Activated CD4-positive, alpha-beta T cell treated with anti-CD3 and anti-CD28 coated beads, Interleukin-2, amount 10 ng/mL, durations not matched to agents 24 days and 14 days (primary cell): ENCODE measurements around the gene TUBGCP4. TPM values are rescaled to one million over a fixed set of nuclear protein-coding genes. Genes with fewer than 3 reads are reported as not detected.

ENCODE experiments used
- DNase-seq: peaks from one replicate; pipeline ENCODE4 v3.0.0; 2022
- H3K27ac Mint-ChIP-seq: one replicate; pipeline ENCODE4 v1.8.0; 2022; ENCODE audit warnings: mild to moderate bottlenecking, mixed read lengths
- H3K27me3 Mint-ChIP-seq: one replicate; pipeline ENCODE4 v1.8.0; 2022; ENCODE audit warnings: mixed read lengths
- H3K36me3 Mint-ChIP-seq: one replicate; pipeline ENCODE4 v1.8.0; 2022; ENCODE audit warnings: low read depth, mild to moderate bottlenecking, mixed read lengths
- H3K4me1 Mint-ChIP-seq: one replicate; pipeline ENCODE4 v1.8.0; 2021; ENCODE audit warnings: mixed read lengths
- H3K4me3 Mint-ChIP-seq: one replicate; pipeline ENCODE4 v1.8.0; 2022; ENCODE audit warnings: mild to moderate bottlenecking, moderate library complexity, mixed read lengths
- H3K9me3 Mint-ChIP-seq: one replicate; pipeline ENCODE4 v1.8.0; 2021; ENCODE audit warnings: mixed read lengths
- intact Hi-C: fragments of 100-400 bp; cut with micrococcal nuclease; formaldehyde crosslinking; loops from one replicate; pipeline ENCODE4 v1.15.1; 2023
- total RNA-seq: library from RNA; stranded (reverse); gene quantifications from 2 replicates; pipeline ENCODE4 v1.2.3, GENCODE V29; 2022

Gene TUBGCP4
- total RNA-seq, 1 donor from 2014 or later, result 49.6 TPM

- H3K36me3 Mint-ChIP-seq, result peaks cover 50% of the 10 kb centered on the region
- H3K27ac Mint-ChIP-seq, result no peak overlapping the region
- no peak for DNase-seq
- H3K9me3 Mint-ChIP-seq, result no peaks in the 10 kb centered on the region
- H3K4me3 Mint-ChIP-seq, result no peak overlapping the region
- peaks cover 7% of the 10 kb centered on the region for H3K4me1 Mint-ChIP-seq
- intact Hi-C loops, result no loop called here
- H3K27me3 Mint-ChIP-seq, result no peaks in the 10 kb centered on the region
These were observed 49.5 kb downstream of the TUBGCP4 start for GRCh38 chr15:43420435-43420834.

DNA sequence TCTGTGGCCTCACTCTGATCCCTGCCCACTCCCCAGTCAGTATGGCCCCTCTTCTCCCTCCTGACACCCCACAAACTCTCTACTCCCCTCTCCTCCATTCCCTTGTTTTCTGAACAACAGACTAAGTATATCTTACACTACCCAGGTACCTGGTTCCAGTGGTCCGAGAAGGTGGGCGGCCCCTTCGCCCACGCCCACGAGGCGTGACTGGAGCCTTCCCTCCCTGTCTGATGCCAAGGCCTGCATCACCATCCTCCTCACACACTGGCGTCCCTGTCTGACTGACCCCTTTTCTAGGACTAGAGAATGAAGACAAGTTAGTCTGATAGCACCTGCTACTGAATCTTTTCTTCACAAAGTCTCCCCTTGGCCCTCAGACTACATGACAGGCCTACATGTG lies 50.0 kb downstream of the TUBGCP4 start:
- Mint-ChIP-seq H3K27ac (no peak overlapping the region), H3K36me3 (peaks cover 46% of the 10 kb centered on the region)

DNA sequence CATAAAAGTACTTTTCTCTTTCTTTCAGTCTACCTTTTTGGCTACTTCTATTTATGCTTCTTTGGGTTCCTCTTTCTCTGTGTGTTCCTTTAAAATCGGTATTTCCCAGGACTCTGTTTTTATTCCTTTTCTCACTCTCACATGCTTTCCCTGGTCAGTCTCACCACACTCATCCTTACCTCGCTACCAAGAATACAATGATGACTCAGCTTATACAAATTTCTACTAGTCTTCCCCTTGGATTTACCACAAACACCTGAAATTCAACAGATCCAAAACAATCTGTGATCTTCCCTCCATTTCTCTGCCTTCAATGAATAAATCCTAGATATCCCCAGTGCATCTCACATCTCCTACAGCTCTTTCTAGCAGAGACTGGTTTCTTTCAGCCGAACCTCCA lies 52.9 kb downstream of the TUBGCP4 start:
- Mint-ChIP-seq H3K36me3 (peaks cover 44% of the 10 kb centered on the region), H3K27me3 (no peaks in the 10 kb centered on the region), H3K4me1 (peaks cover 7% of the 10 kb centered on the region), H3K27ac (no peak overlapping the region), H3K4me3 (no peak overlapping the region), H3K9me3 (no peaks in the 10 kb centered on the region)
- intact Hi-C loops, result no loop called here
- no peak for DNase-seq

More for the DNA sequence above, 50.0 kb downstream of the TUBGCP4 start:
- no peak overlapping the region for H3K4me3 Mint-ChIP-seq
- DNase-seq, result no peak
- intact Hi-C loops, result no loop called here
- H3K4me1 Mint-ChIP-seq, result peaks cover 7% of the 10 kb centered on the region
- H3K9me3 Mint-ChIP-seq, result no peaks in the 10 kb centered on the region
- H3K27me3 Mint-ChIP-seq, result no peaks in the 10 kb centered on the region

- Mint-ChIP-seq H3K9me3 (no peaks in the 10 kb centered on the region), H3K36me3 (peaks cover 37% of the 10 kb centered on the region), H3K4me1 (no peaks in the 10 kb centered on the region), H3K27ac (no peak overlapping the region), H3K4me3 (no peak overlapping the region), H3K27me3 (no peaks in the 10 kb centered on the region)
- no peak for DNase-seq
- intact Hi-C loops, result no loop called here
These were observed 58.8 kb downstream of the TUBGCP4 start for GRCh38 chr15:43429687-43430086.

DNA sequence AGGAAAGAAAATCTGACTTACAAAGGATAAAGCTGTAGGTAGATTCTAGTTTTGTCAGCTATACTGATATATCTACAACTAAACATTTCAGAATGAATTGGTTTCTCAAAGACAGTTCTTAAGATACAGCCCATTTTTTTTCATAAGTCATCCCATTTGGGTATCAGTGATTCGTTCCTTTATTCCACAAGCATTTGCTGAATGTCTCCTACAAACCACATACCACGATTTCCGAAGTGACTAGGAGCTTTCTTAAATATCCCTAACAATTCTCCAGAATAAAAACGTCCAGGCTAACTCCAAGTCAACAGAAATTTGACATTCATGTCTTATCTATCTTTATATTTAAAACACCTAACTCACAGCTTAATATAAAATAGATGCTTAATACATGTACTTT lies 62.3 kb downstream of the TUBGCP4 start:
- Mint-ChIP-seq H3K4me3 (no peak overlapping the region), H3K4me1 (no peaks in the 10 kb centered on the region), H3K27me3 (no peaks in the 10 kb centered on the region), H3K9me3 (no peaks in the 10 kb centered on the region), H3K27ac (no peak overlapping the region), H3K36me3 (peaks cover 30% of the 10 kb centered on the region)
- intact Hi-C loops, result no loop called here
- no peak for DNase-seq

- H3K4me1 Mint-ChIP-seq, result no peaks in the 10 kb centered on the region
- no peak for DNase-seq
- no peak overlapping the region for H3K4me3 Mint-ChIP-seq
- H3K9me3 Mint-ChIP-seq, result no peaks in the 10 kb centered on the region
- no peaks in the 10 kb centered on the region for H3K27me3 Mint-ChIP-seq
- H3K36me3 Mint-ChIP-seq, result peaks cover 31% of the 10 kb centered on the region
- no peak overlapping the region for H3K27ac Mint-ChIP-seq
- intact Hi-C loops, result no loop called here
These were observed 62.9 kb downstream of the TUBGCP4 start for GRCh38 chr15:43433661-43434303.

- no peak for DNase-seq
- intact Hi-C loops, result no loop called here
- H3K27me3 Mint-ChIP-seq, result no peaks in the 10 kb centered on the region
- no peaks in the 10 kb centered on the region for H3K9me3 Mint-ChIP-seq
- no peaks in the 10 kb centered on the region for H3K4me1 Mint-ChIP-seq
- no peak overlapping the region for H3K4me3 Mint-ChIP-seq
- H3K36me3 Mint-ChIP-seq, result peaks cover 29% of the 10 kb centered on the region
- no peak overlapping the region for H3K27ac Mint-ChIP-seq
These were observed 63.5 kb downstream of the TUBGCP4 start for GRCh38 chr15:43434446-43434845.

DNA sequence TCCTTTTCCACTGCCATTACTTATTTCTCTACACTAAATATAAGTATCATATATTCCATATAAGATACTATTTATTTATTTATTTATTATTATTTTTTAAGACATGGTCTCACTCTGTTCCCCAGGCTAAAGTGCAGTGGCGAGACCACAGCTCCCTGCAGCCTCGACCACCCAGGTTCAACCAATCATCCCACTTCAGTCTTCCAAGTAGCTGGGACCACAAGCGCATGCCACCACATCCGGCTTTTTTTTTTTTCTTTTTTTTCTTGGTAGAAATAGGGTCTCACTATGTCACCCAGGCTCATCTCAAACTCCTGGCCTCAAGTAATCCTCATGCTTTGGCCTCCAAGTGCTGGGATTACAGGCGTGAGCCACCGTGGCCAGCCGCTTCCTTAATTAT lies 65.5 kb downstream of the TUBGCP4 start:
- H3K36me3 Mint-ChIP-seq, result peaks cover 29% of the 10 kb centered on the region
- no peak overlapping the region for H3K27ac Mint-ChIP-seq
- H3K4me1 Mint-ChIP-seq, result peaks cover 7% of the 10 kb centered on the region
- intact Hi-C loops, result no loop called here
- H3K27me3 Mint-ChIP-seq, result no peaks in the 10 kb centered on the region
- no peak for DNase-seq
- no peak overlapping the region for H3K4me3 Mint-ChIP-seq
- H3K9me3 Mint-ChIP-seq, result no peaks in the 10 kb centered on the region

DNA sequence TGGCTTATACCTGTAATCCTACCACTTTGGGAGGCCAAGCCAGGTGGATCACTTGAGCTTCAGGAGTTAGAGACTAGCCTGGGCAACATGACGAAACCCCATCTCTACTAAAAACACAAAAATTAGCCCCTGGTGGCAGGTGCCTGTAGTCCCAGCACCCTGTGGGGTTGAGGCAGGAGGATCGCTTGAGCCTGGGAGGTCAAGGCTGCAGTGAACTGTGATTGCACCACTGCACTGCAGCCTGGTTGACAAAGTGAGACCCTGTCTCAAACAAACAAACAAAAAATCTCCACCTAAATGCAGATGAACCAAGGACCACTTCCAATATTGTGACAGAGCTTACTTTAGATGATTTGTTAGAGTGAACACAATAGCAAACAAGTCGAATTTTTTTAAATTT lies 68.4 kb downstream of the TUBGCP4 start:
- Mint-ChIP-seq H3K4me1 (peaks cover 7% of the 10 kb centered on the region), H3K4me3 (no peak overlapping the region), H3K36me3 (peaks cover 11% of the 10 kb centered on the region), H3K9me3 (no peaks in the 10 kb centered on the region), H3K27me3 (no peaks in the 10 kb centered on the region), H3K27ac (no peak overlapping the region)
- DNase-seq, result no peak
- intact Hi-C loops, result no loop called here

GRCh38 chr15:43440721-43441281 lies 69.9 kb downstream of the TUBGCP4 start:
- intact Hi-C loops, result loop anchor here (1.0 kb wide), 1 partner anchor 70 kb away; no protein-coding TSS in a partner anchor
- Mint-ChIP-seq H3K27ac (peak overlapping the region; percentile 90), H3K9me3 (no peaks in the 10 kb centered on the region), H3K36me3 (peaks cover 11% of the 10 kb centered on the region), H3K27me3 (no peaks in the 10 kb centered on the region), H3K4me3 (peak overlapping the region; percentile 25), H3K4me1 (peaks cover 7% of the 10 kb centered on the region)
- peak; percentile 82 for DNase-seq

GRCh38 chr15:43441316-43441715 lies 70.4 kb downstream of the TUBGCP4 start:
- Mint-ChIP-seq H3K9me3 (no peaks in the 10 kb centered on the region), H3K27me3 (no peaks in the 10 kb centered on the region), H3K27ac (peak overlapping the region; percentile 90), H3K4me1 (peaks cover 7% of the 10 kb centered on the region), H3K4me3 (no peak overlapping the region), H3K36me3 (peaks cover 12% of the 10 kb centered on the region)
- DNase-seq, result peak; percentile 76
- intact Hi-C loops, result loop anchor here (1.0 kb wide), 1 partner anchor 69 kb away; no protein-coding TSS in a partner anchor

GRCh38 chr15:43446344-43446743 lies 75.4 kb downstream of the TUBGCP4 start:
- H3K27me3 Mint-ChIP-seq, result no peaks in the 10 kb centered on the region
- intact Hi-C loops, result no loop called here
- no peak overlapping the region for H3K4me3 Mint-ChIP-seq
- H3K27ac Mint-ChIP-seq, result no peak overlapping the region
- H3K4me1 Mint-ChIP-seq, result peaks cover 12% of the 10 kb centered on the region
- no peak for DNase-seq
- H3K36me3 Mint-ChIP-seq, result peaks cover 12% of the 10 kb centered on the region
- H3K9me3 Mint-ChIP-seq, result no peaks in the 10 kb centered on the region

DNA sequence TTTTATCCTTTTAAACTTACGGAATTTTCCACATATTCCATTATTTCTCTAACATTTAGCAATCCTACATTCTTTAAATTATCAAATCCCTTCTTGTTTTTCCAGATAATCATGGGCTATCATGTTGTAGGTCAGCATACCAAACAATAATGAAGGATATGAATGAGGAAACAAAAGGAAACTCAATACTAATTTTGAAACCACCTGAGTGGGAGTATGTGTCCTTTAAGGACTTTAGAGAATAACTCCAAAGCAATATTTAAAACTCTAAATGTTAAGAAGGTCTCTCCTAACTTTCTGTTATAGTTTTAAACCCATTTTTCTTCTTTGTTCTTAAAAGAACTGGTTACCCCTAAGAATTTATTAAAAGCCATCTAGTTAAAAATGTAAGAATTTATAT lies 79.1 kb downstream of the TUBGCP4 start:
- H3K4me3 Mint-ChIP-seq, result no peak overlapping the region
- no peak overlapping the region for H3K27ac Mint-ChIP-seq
- H3K36me3 Mint-ChIP-seq, result peaks cover 12% of the 10 kb centered on the region
- no peaks in the 10 kb centered on the region for H3K9me3 Mint-ChIP-seq
- no peak for DNase-seq
- intact Hi-C loops, result no loop called here
- peaks cover 12% of the 10 kb centered on the region for H3K4me1 Mint-ChIP-seq
- H3K27me3 Mint-ChIP-seq, result no peaks in the 10 kb centered on the region
